T-helper 2 cell treated with Interferon-gamma antibody and Interleukin-4, amounts not matched to agents 100 ng/mL and 5 ng/mL, for 36 hours (primary cell): ENCODE measurements around the gene ENG. TPM values are rescaled to one million over a fixed set of nuclear protein-coding genes. Genes with fewer than 3 reads are reported as not detected.

Experiments used
- total RNA-seq: library from RNA; stranded (reverse); gene quantifications from 2 replicates; pipeline ENCODE4 v1.2.3, GENCODE V29; 2022

ENG gene
- total RNA-seq, 1 donor from 2014 or later, result 21.4 TPM

Other genes with a start within 250 kb of the ENG start
- gene STXBP1, start 242.4 kb downstream of the ENG start, total RNA-seq, result 23.1 and 23.9 TPM in 2 replicates
- gene CFAP157, start 147.7 kb downstream of the ENG start, total RNA-seq, result not detected in 2 replicates
- 9.2 and 9.3 TPM in 2 replicates for gene PTRH1, start 139.0 kb downstream of the ENG start, total RNA-seq
- gene TTC16, start 138.6 kb downstream of the ENG start, total RNA-seq, result 0.27 and 0.32 TPM in 2 replicates
- gene TOR2A, start 119.4 kb downstream of the ENG start, total RNA-seq, result 23.4 and 24.7 TPM in 2 replicates
- 57.6 and 58.4 TPM in 2 replicates for gene SH2D3C, start 76.0 kb downstream of the ENG start, total RNA-seq
- 102 and 104 TPM in 2 replicates for gene CDK9, start 68.6 kb downstream of the ENG start, total RNA-seq
- gene FPGS, start 51.8 kb downstream of the ENG start, total RNA-seq, result 91.1 and 97.5 TPM in 2 replicates
- 44.5 and 46.5 TPM in 2 replicates for gene AK1, start 23.0 kb upstream of the ENG start, total RNA-seq
- gene ST6GALNAC6, start 44.9 kb upstream of the ENG start, total RNA-seq, result 91.4 and 96.1 TPM in 2 replicates
- 23.2 and 23.8 TPM in 2 replicates for gene ST6GALNAC4, start 62.4 kb upstream of the ENG start, total RNA-seq
- 1.7 and 2.7 TPM in 2 replicates for gene PIP5KL1, start 76.1 kb upstream of the ENG start, total RNA-seq
- gene DPM2, start 83.2 kb upstream of the ENG start, total RNA-seq, result 66.5 and 68.6 TPM in 2 replicates
- 399 and 400 TPM in 2 replicates for gene EEIG1, start 126.3 kb upstream of the ENG start, total RNA-seq
- 13.2 and 14.0 TPM in 2 replicates for gene NAIF1, start 212.7 kb upstream of the ENG start, total RNA-seq
- gene SLC25A25, start 213.6 kb upstream of the ENG start, total RNA-seq, result 17.8 and 19.7 TPM in 2 replicates